Nephron (organoid): ENCODE data around the gene RITA1.
"Not testable (repeated sequence)": the region's sequence is repeated elsewhere in the genome, so short reads cannot be mapped to it uniquely, and the experiment has no call there.

Experiments
- H3K27ac Mint-ChIP-seq, 3 experiments: 2 replicates each; pipeline ENCODE4 v1.8.0; 2020; ENCODE audit warnings: mixed read lengths in 3 of 3, mild to moderate bottlenecking in 2 of 3, moderate library complexity in 1 of 3
- H3K27me3 Mint-ChIP-seq: 2 replicates; pipeline ENCODE4 v1.8.0; 2021; ENCODE audit warnings: low read depth, mild to moderate bottlenecking, moderate library complexity, mixed read lengths
- H3K36me3 Mint-ChIP-seq: 2 replicates; pipeline ENCODE4 v1.8.0; 2020; ENCODE audit warnings: low read depth, mixed read lengths
- H3K4me1 Mint-ChIP-seq: 2 replicates; pipeline ENCODE4 v1.8.0; 2020; ENCODE audit warnings: mixed read lengths
- H3K4me3 Mint-ChIP-seq, 3 experiments: 2 replicates each; pipeline ENCODE4 v1.8.0; 2020; ENCODE audit warnings: mild to moderate bottlenecking in 3 of 3, mixed read lengths in 3 of 3, moderate library complexity in 2 of 3
- H3K9me3 Mint-ChIP-seq: 2 replicates; pipeline ENCODE4 v1.8.0; 2020; ENCODE audit warnings: mixed read lengths
- CTCF ChIP-seq, 3 experiments: fragments of 200-600 bp; sonication (generic); IDR thresholded peaks; one replicate each; pipeline ENCODE4 v1.5.0; 2021; ENCODE audit warnings: antibody characterized with exemption in 3 of 3; ENCODE audit not compliant: unreplicated experiment in 3 of 3

RITA1 gene

DNA sequence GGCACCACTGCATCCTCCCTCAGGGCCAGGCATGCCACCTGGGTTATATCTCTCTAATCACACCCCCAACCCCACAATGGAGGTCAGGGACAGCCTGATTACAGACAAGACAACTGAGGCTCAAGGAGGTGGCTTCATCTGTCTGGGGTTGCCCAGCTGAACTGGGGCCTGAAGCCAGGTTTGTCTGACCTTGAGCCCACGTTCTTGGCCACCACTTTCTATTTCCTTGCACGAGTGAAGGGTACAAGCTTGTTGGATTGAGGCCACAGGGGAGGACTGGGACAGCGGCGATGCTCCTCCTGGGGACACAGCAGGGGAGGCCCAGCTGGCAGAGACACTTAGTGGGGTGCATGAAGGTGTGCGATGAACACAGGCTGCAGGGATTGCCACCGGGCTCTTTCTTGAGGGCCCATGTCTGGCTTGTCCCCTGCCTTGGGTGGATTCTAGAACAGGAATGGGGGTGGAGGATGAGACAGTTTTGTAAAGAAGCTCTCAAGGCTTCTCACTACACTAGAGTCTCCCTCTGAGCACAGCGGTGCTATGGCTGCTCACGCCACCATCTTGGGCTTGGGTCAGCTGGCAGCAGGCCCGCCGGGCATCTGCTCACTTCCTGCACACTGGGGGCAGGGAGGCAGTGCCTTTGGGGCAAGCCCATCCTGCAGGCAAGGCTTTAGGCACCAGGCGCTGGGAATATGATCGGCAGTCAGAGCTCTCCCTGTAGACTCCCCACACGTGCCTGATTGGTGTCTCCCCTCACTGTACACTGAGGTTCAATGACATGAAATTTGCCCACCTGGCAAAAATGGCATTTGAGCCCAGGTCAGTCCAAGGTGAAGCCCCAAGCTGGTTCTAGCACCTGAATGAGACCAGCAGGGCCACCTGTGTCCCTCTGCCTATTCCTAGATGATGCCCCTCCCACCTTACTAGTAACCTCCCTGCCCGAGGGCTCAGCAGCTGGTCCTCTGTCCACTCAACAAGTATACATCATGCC, 16.0 kb downstream of the RITA1 start:
- Mint-ChIP-seq H3K36me3 (peaks cover 8% of the 10 kb centered on the region), H3K9me3 (no peaks in the 10 kb centered on the region), H3K4me3 (no peak overlapping the region), H3K27me3 (no peaks in the 10 kb centered on the region), H3K4me1 (no peaks in the 10 kb centered on the region), H3K27ac (no peak overlapping the region)
- no peak for TF ChIP-seq CTCF (IDR thresholded peaks at IDR 0.05; ENCODE audit: unreplicated experiment in 3 of 3)

- no peak for TF ChIP-seq CTCF (IDR thresholded peaks at IDR 0.05; ENCODE audit: unreplicated experiment in 3 of 3)
- Mint-ChIP-seq H3K4me3 (no peak overlapping the region), H3K27ac (no peak overlapping the region), H3K27me3 (no peaks in the 10 kb centered on the region), H3K36me3 (peaks cover 12% of the 10 kb centered on the region), H3K9me3 (no peaks in the 10 kb centered on the region), H3K4me1 (no peaks in the 10 kb centered on the region)
These were observed 17.0 kb downstream of the RITA1 start for GRCh38 chr12:113202300-113203075.

DNA sequence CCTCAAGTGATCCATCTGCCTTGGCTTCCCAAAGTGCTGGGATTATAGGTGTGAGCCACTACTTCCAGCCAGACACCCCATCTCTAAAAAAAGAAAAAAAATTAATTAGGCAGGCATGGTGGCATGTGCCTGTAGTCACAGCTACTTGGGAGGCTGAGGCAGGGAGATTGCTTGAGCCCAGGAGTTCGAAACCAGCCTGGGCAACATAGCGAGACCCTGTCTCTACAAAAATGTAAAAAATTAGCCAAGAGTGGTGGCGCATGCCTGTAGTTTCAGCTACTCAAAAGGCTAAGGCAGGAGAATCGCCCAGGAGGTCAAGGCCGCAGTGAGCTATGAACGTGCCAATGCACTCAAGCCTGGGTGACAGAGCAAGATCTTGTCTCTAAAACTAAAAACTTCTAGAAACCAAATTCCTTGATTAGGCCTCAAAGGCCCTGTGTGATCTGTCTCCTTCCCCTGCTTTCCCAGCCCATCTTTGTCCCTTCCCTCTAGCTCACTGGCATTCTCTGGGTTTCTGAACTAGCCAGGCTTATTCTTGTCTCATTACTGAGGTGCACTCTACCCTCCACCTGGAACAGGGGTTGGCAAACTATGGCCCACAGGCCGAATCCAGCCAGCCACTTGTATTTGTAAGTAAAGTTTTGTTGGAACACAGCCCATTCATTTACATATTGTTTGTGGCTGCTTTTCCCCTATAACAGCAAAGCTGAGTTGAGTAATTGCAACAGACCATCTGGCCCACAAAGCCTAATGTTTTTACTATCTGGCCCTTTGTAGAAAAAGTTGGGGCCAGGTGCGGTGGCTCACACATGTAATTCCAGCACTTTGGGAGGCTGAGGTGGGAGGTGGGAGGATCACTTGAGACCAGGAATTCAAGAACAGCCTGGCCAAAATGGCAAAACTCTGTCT, 18.6 kb downstream of the RITA1 start:
- no peaks in the 10 kb centered on the region for H3K4me1 Mint-ChIP-seq
- H3K4me3 Mint-ChIP-seq = no peak overlapping the region
- no peaks in the 10 kb centered on the region for H3K27me3 Mint-ChIP-seq
- H3K36me3 Mint-ChIP-seq = peaks cover 9% of the 10 kb centered on the region
- peak overlapping the region in 2 of 3 experiments; percentile 8 to 93 for H3K27ac Mint-ChIP-seq
- no peak for TF ChIP-seq CTCF (IDR thresholded peaks at IDR 0.05; ENCODE audit: unreplicated experiment in 3 of 3)
- H3K9me3 Mint-ChIP-seq = no peaks in the 10 kb centered on the region

- H3K4me3 Mint-ChIP-seq = no peak overlapping the region
These were observed 19.3 kb downstream of the RITA1 start for GRCh38 chr12:113204804-113205203.

GRCh38 chr12:113206802-113207201, 21.3 kb downstream of the RITA1 start:
- H3K36me3 Mint-ChIP-seq, H3K9me3 Mint-ChIP-seq, H3K4me1 Mint-ChIP-seq, H3K4me3 Mint-ChIP-seq, H3K27me3 Mint-ChIP-seq, H3K27ac Mint-ChIP-seq: not testable (repeated sequence)

More at GRCh38 chr12:113204804-113205203, 19.3 kb downstream of the RITA1 start:
- Mint-ChIP-seq H3K9me3 (no peaks in the 10 kb centered on the region), H3K27ac (peak overlapping the region in 2 of 3 experiments; percentile 8 to 93), H3K4me1 (no peaks in the 10 kb centered on the region), H3K27me3 (no peaks in the 10 kb centered on the region), H3K36me3 (peaks cover 9% of the 10 kb centered on the region)
- no peak for TF ChIP-seq CTCF (IDR thresholded peaks at IDR 0.05; ENCODE audit: unreplicated experiment in 3 of 3)
